Measurements from ENCODE around the gene EVC2.

EVC2 gene

DNA sequence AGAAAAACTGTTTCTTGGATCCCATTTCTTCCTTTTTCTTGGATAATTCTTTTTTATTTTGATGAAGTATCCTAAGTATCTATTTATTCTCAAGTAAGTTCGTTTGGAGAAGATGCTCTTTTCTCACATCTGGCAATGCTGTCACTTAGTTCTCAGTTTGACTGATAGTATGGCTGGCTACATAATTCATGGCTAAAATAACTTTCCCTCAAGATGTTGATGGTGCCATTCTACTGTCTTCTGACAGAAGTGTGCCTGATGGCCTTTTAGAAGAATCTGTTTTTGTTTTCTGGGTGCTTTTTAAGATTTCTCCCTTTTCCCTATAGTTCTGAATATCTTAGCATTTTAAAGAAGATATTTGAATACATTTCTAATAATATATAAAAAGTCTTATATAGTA lies 41.6 kb downstream of the EVC2 start:
- DNase-seq, result no peak

DNA sequence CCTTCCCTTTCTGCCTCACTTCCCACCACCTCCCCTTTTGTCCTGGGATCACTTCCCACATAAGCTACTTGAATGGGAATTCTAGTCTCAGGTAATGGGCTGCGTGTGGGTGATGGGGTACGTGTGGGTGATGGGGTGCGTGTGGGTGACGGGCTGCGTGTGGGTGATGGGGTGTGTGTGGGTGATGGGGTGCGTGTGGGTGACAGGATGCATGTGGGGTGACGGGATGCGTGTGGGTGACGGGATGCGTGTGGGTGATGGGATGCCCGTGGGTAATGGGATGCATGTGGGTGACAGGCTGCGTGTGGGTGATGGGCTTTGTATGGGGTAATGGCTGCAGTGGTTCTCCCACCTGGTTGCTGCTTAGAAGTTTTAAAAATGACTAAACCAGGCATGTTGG lies 43.6 kb downstream of the EVC2 start:
- DNase-seq, result no peak

DNA sequence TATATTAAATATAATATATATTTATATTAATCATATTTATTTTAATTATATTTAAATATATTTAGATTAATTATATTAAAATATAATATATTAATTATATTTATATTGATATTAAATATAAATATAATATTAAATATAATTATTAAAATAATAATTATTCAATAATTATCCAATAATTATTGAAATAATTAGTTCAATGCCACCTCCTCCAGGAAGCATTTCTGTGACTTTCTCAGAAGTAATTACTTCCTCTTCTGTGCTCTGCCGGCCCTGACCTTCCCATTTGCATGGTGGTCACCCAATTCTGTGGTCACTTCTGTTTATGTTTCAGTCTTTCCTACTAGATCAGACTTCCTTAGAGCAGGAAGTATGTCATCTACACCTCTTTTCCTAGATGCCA lies 45.8 kb downstream of the EVC2 start:
- DNase-seq, result no peak

DNA sequence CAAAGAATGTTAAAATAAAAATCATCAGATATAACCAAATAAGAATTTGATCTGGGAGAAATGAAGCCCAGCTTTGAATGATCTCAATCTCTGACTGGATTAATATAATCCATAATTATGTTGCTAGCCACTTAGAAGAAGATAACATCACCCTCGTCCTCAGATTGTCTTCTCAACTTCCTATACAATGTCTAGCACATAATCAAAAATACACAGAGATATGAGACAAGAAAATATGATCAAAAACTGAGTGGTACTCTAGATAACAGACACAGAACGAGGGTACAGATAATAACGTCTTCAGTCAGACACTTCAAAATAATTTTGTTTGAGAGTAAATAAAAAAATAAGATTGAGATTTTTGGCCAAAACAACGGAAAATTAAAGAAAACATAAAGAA lies 47.1 kb downstream of the EVC2 start:
- DNase-seq, result no peak

DNA sequence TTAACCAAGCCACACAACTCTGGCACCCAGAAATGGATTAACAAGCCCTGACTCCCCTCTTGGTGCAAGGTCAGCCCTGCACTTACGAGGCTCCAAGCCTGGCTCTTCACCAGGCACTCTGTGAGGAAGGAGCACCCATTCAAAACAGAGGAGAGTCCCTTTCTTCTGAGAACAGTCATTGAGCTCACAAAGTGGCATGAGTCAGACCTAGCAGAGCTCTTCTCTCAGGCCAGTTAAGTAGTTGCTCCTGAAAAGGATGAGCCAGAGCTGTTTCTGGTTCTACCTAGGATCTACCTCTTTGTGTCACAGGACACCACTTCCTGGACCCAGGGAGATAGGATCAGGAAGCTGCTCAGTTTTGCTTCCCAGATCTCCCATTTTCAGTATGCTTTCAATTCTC lies 48.2 kb downstream of the EVC2 start:
- DNase-seq, result no peak

DNA sequence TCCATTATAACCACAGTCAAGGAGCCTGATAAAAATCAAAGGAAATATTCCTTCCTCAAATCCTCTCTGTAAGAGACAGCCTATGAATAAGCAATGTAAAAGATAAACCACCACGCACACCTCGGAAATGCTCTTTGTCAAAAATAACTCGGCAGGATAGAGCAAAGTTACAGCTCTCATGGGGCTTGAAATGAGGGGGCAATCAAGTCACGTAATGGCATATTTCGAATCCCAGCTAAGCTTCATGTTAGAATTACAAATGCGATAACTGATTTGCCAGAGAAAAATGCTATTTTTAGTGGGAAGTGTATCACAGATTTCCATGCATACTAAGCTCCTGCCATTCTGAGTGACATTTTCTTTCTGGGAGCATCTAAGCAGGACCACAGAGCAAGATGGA lies 49.4 kb downstream of the EVC2 start:
- DNase-seq, result no peak

DNA sequence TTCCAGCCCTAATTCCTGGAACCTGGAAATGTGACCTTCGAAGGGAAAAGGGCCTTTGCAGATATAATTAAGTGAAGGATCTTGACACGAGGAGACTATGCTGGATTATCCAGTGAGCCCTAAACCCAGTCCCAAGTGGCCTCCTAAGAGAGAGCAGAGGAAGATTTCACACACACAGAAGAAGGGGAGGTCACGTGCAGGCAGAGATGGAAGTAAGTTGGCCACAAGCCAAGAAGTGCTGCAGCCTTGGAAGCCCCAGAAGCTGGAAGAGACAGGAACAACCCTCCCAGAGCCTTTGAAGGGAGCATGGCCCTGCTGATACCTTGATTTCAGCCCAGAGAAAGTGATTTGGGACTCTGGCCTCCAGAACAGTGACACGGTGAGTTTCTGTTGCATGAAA lies 51.9 kb downstream of the EVC2 start:
- DNase-seq, result no peak

DNA sequence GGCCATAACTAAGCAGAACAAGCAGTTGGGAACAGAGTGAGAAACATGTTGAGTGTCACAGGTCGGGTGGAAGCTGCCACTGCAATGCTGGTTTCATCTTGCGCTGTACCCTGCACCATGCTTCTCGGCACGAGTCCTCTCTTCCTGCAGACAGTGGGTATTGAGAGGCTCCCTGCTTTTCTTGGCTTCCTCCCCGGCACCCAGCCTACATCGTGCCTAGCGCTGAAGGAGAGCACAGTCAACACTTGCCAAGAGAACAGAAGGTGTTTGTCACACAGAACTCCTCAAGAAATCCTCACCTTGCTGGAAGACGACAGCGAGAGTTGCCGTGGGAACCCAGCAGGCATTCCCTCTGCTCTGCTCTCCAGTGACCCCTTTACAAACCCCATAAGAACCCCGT lies 53.6 kb downstream of the EVC2 start:
- no peak for DNase-seq

DNA sequence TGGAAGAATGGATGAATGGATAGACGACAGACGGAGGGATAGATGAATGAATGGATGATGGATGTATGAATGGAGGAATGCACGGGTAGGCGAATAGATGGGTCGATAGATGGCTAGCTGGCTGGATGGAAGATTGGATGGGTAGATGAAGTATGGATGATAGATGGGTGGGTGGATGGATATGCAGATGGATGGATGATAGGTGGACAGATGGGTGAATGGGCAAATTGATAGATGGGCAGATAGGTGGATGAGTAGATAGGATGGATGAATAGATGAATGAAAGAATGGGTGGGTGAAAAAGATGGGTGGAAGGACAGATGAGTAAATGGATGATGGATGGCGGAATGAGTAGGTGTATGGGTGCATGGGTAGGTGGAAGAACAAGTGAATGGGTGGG lies 57.3 kb downstream of the EVC2 start:
- DNase-seq, result no peak

DNA sequence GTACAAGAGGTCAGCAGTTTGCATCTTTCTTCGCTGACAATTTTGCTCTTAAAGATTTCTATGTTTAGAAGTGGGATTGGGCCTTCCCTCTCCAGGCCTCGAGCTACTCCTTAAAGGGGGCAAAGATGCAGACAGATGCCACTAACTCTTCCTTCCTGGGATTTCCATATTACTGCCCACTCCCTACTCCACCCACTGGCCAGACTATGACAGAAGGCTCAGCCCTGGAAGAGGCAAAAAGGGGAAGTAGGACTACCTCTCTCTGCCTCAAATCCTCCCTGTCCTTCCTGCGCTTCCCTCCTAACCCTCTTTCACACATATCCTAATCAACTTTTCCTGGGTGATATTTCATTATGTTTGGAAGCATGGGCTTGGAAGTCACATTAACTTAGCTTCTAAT lies 58.3 kb downstream of the EVC2 start:
- no peak for DNase-seq

DNA sequence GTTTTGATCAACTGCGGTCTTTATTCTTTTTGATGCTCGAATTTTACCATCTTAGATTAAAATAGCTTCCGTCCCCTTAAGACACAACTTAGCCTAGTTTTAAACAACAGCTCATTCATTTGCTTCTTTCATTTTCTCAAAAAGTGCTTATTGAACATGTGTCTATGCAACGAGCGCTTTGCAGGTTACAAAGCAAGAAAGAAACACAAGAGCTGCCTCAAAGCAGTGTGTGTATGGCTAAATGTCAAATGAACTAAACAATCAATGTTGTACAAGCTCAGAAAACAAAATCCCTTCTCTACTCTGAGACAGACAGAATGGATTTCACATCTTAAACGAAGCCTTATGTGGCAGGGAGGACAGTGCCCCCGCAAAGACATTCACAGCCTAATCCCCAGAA lies 61.0 kb downstream of the EVC2 start:
- DNase-seq, result no peak

DNA sequence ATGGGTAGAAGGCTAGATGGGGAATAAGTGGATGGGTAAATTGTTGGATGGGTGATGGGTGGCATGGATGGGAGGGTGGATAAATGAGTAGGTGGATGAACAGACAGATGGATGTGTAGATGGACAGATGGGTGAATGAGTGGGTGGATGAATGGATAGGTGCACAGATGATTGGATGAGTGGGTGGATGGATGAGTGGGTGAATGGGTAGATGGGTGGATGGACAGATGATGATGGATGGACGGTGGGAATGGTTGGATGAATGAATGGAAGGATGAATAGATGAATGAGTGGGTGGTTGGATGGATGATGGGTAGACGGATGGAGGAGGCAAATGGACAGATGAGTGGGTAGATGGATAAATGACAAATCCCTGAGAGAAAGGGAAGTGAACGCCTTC lies 68.3 kb downstream of the EVC2 start:
- DNase-seq, result no peak

DNA sequence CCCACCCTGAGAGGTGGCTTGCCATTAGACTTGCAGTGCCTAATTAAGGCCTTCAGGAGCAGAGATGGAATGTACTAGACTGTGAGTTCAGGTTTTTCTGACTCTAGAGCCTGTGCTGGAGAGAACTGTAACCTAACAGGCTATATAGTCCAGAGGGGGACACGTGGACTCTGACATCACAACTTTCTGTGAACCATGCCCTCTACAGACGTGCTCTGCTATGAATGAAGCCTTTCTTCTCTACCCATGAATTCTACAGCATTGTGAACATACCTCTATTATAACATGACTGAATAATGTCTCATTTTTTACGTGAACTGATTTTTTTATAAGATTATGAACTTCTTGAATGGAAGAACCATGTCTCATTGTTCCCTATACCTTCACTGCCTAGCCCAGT lies 68.8 kb downstream of the EVC2 start:
- no peak for DNase-seq

DNA sequence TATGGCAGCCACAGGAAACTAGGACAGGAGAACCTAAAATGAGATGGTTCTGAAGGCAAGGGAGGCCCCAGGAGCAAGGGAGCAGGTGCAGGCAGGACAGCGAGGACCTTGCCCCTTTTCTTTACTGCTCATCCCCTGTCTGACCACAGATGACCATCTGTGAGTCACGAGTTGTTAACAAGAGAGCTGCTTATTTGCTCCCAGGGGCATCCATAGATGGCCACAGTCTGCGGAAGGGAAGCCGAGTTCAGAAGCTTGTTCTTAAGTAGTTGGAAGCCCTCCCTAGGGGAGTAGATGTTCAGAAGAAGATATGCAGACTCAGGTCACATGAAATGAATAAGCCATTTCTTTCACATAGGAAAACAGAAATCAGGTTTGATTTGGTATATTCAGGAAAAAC lies 69.4 kb downstream of the EVC2 start:
- no peak for DNase-seq

DNA sequence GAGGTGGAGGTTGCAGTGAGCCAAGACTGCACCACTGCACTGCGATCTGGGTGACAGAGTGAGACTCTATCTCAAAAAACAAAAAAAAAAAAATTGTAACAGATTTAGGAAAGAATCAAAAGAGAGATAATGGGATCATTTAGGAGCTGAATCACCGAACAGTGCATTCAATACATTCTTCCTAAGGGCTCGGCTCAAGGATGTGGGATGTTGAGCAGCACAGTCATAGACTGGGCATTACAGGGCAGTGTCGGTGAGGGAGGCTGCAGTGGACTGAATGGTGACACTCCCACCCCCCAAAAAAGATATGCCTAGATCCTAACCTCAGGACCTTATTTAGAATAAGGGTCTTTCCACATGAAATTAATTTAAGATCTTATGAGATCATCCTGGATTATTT lies 70.0 kb downstream of the EVC2 start:
- no peak for DNase-seq

DNA sequence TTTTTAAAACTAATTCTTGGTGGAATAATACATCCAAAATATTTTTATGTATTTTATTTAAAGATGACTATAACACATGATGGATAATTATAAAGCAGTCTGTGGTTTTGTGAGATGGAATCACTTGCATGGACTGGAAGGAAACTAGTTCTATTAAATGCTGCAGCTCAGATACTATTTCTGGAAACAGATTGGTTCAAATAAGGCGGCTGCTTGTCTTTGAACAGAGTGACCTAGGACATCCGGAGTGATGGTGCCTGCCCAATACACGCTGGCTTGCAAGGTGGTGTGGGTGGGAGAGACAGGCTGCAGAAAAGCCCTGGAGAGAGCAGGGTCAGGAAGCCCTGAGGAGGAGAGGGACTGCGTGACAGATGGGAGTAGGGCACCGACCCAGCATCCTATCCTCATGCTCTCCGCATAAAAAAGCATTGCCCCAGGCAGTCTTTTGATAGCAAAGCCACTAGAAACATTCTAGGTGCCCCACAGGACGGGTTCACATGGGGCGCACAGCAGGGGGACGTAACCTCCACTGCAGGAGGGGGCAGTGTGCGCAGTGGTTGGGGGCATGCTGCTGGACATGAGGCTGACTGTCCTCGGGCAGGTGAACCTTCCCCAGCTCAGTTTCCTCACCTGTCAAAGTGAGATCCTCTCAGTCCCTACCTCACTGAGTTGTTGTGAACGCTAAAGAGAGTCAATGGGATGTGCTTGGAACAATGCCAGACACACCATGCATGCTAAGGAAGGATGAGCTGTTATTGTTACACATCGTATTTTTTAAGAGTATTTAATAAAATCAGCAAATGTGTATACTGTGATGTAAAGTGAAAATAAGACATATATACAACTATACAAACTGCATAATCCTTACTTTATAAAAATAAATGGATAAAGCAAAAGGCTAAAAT lies 71.3 kb downstream of the EVC2 start:
- no peak for DNase-seq

DNA sequence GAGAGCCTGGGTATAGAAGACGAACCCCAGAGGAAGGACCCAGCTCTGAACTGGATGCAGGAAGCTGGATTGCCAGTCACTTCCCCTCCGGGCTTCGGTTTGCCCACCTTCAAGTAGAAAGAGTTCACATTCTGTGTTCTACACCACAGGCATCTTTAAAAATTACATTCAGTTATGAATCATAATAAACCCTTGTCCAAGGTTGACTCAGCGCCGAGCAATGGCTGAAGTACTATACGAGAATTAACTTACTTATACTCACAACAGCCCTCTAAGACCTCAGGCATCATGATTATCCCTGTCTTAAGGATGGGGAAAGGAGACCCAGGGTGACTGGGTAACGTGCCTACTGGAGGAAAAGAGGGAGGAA lies 72.5 kb downstream of the EVC2 start:
- no peak for DNase-seq

DNA sequence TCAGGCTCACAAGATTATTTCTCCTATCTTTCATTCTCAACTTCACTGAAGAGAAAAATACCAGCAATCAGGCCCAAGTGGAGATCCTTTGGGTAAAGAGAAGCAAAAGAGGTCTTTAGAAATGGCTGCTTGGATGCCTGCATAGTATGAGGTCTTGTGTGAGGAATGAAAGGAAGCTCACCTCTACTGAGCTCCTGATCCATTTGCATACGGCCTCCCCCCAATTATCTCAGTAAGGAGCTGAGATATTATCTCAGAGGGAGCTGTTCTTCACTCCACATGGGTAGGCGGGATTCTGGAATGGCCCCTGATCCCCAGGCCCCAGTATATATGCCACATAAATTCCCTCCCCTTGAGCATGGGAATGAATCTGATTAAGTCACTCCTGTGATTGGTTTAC lies 75.8 kb downstream of the EVC2 start:
- DNase-seq, result no peak

DNA sequence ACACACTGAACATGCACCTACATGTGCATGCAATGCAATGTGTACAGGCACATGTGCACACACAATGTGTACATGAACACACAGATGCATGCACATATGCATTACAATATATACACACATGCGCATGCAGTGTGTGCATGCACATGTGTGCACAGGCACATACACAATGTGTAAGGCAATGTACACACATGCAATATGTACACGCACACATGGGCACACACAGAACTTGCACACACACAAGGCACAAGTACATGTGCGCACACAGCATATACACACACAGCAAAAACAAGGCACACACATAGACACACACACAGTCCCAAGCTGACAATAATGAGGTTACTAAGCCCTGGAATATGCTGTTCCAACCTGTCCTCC lies 76.3 kb downstream of the EVC2 start:
- DNase-seq, result no peak

DNA sequence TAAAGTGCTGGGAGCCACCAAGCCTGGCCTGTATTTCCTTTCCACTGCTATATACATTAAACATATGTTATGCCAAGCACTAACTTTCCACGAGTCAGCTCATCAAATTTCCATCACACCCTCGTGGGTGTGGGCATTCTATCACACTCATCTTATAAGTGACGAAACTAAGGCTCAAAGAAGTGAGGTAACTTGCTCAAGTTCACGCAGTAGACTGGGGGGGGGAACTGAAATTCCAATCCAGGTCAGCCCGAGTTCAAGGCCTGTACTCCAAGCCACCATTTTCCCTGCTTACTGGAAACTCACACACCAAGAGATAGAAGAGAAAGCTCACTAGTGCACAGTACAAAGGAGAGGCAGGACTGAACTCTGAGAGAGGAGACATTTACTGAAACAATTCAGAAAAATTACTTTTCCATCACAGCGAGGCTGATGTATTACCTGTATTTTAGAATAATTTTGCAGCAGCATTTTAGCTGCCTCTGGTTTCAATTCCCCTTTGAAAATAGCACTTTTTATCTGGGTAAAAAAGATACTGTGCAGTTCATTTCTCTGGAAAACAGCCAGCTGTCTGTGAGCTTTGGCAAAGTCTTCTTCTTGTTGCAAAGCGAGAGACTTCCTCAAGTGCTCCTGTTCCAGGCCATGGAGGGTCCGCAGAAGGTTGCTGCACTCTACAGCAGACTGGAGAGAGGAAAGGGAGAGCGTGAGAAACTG lies 76.8 kb downstream of the EVC2 start:
- no peak for DNase-seq

DNA sequence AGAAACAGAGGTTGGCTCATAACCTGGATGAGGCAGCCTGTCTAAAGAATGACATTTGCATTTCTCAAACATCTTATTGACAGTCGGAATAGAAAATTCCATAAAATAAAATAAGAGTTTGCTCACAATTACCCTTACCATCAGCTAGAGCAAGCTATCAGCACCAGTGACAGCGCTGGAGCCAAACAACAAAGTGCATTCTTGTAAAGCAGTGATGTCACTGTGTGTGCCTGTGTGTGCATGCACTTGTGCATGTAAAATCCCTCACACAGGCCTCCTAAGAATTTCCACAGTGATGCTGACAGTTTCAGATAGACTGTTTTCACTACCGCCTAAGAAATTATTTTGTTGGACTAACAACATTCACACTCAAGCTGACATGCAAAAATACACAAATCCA lies 77.6 kb downstream of the EVC2 start:
- no peak for DNase-seq

DNA sequence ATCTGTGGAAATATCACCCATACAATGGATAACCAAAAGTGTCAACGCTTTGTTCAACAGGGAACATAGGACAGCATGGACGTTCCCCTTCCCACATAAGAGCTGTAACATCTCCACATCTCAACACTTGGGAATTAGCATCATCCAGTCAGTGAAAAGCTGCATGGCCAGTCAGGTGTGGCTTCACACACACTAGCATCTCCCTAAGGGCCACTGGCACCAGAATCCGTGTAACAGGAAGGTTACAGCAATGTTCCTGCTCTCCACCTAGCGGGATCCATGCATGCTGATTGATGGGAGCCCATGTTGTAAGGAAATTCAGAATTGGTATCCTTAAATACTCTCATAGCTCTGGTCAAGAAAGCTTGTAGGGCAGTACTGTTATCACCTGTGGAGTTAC lies 78.8 kb downstream of the EVC2 start:
- DNase-seq, result no peak

DNA sequence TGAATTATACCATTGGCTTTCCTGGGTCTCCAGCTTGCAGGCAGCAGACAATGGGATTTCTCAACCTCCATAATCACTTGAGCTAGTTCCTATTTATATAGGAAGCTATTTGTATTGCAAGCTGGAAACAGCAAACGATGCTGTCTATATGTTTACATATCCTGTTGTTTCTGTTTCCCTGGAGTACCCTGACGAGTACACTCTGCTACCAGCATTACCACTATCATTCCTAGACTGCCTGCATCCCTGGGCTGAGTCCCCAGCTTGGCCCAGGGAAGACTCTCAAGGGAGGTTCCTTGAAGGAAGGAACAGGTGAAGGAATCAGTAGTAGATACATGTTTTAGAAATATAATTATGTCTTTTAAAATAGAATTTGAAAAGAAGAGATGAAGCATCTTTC lies 81.4 kb downstream of the EVC2 start:
- no peak for DNase-seq

DNA sequence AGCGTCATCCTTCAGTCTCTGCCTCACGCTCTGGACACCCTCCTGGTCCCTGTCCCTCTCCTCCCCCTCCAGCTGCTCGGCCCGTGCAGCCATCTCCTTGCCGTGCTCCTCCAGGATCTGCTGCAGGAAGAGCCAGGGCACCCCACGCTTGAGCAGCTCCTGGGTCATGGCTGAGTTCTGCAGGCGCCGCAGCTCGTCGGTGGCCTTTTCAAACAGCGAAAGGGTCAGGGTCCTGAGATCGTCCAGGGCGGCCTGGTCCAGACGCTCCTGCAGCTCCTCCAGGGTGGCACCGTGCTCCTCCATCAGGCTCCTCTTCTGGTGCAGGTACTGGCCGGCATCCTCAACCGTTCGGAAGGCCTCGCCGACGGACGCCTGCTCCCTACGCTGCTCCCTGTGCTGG lies 85.8 kb downstream of the EVC2 start:
- DNase-seq, result no peak

Measured in AML-193 (cell line).